Measurements from ENCODE around the gene ZBTB43.

DNA sequence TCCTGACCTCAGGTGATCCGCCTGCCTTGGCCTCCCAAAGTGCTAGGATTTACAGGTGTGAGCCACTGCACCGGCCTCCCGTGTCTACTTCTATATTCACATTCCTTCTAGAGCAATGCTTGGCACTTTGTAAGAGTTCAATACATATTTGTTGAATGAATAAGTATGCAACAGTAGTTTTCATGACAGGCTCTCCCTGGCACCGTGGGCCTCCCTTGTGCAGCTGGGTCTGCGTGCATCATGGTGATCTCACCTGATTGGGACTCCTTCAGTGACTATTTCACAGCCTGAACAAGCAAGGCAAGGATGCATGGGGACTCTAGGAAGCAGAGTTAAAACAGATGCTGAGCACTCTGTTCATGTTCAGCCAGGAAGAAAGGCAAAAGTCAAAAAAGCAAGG, 48.8 kb downstream of the ZBTB43 start:
- TF ChIP-seq POLR2AphosphoS5 (IDR thresholded peaks at IDR 0.05): no peak
- TF ChIP-seq, protein P1, sequence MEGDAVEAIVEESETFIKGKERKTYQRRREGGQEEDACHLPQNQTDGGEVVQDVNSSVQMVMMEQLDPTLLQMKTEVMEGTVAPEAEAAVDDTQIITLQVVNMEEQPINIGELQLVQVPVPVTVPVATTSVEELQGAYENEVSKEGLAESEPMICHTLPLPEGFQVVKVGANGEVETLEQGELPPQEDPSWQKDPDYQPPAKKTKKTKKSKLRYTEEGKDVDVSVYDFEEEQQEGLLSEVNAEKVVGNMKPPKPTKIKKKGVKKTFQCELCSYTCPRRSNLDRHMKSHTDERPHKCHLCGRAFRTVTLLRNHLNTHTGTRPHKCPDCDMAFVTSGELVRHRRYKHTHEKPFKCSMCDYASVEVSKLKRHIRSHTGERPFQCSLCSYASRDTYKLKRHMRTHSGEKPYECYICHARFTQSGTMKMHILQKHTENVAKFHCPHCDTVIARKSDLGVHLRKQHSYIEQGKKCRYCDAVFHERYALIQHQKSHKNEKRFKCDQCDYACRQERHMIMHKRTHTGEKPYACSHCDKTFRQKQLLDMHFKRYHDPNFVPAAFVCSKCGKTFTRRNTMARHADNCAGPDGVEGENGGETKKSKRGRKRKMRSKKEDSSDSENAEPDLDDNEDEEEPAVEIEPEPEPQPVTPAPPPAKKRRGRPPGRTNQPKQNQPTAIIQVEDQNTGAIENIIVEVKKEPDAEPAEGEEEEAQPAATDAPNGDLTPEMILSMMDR (IDR thresholded peaks at IDR 0.05): no peak
